SK-MEL-5 (cell line): ENCODE measurements around the gene ZNF684. TPM values are rescaled to one million over a fixed set of nuclear protein-coding genes. Genes with fewer than 3 reads are reported as not detected.
"Not testable (repeated sequence)": the region's sequence is repeated elsewhere in the genome, so short reads cannot be mapped to it uniquely, and the experiment has no call there.

ENCODE experiments used
- DNase-seq: peaks from one replicate; pipeline ENCODE4 v3.0.0-alpha.2; 2016; ENCODE audit warnings: low read depth, low spot score
- in situ Hi-C: cut with HindIII; loops from 2 replicates; pipeline ENCODE4 v1.10.0; 2016; ENCODE audit warnings: low sequenced_read_pairs, high pct_unique_total_duplicates, low pct_unique_long_range_greater_than_20kb
- small RNA-seq, 2 experiments: library from RNA; depleted of rRNA; stranded (forward); fragments of <200 nt; gene quantifications; one replicate each; pipeline ENCODE3, GENCODE V24; 2014
- total RNA-seq: library from RNA; depleted of rRNA; stranded (reverse); fragments of >200 nt; shearing (Covaris generic); gene quantifications from 2 replicates; pipeline ENCODE4 v1.2.3, GENCODE V29; 2014; rRNA removed

Gene ZNF684
- total RNA-seq, 1 experiment from 2014 or later: 3.8 TPM

- in situ Hi-C loops: no loop called here
- DNase-seq: no peak
These were observed 30.7 kb downstream of the ZNF684 start for GRCh38 chr1:40562185-40562584.

- DNase-seq: no peak
- in situ Hi-C loops: no loop called here
These were observed 31.8 kb downstream of the ZNF684 start for GRCh38 chr1:40563266-40563665.

GRCh38 chr1:40564506-40564905, 33.1 kb downstream of the ZNF684 start:
- DNase-seq: no peak
- in situ Hi-C loops: no loop called here

GRCh38 chr1:40564913-40565312, 33.5 kb downstream of the ZNF684 start:
- in situ Hi-C loops: no loop called here
- no peak for DNase-seq

- in situ Hi-C loops: no loop called here
- no peak for DNase-seq
These were observed 36.4 kb downstream of the ZNF684 start for GRCh38 chr1:40567825-40568224.

GRCh38 chr1:40574805-40575204, 43.4 kb downstream of the ZNF684 start:
- in situ Hi-C loops: not testable (repeated sequence)
- peak; percentile 22 for DNase-seq

- in situ Hi-C loops: no loop called here
- DNase-seq: no peak
These were observed 43.9 kb downstream of the ZNF684 start for GRCh38 chr1:40575336-40575735.

GRCh38 chr1:40582116-40582515, 50.7 kb downstream of the ZNF684 start:
- in situ Hi-C loops: no loop called here
- DNase-seq: no peak

- no peak for DNase-seq
- in situ Hi-C loops: no loop called here
These were observed 52.5 kb downstream of the ZNF684 start for GRCh38 chr1:40583980-40584379.

- in situ Hi-C loops: no loop called here
- DNase-seq: no peak
These were observed 57.1 kb downstream of the ZNF684 start for GRCh38 chr1:40588586-40588985.

GRCh38 chr1:40592107-40592803, 60.8 kb downstream of the ZNF684 start:
- in situ Hi-C loops: no loop called here
- DNase-seq: peak; percentile 62

GRCh38 chr1:40593449-40594186, 62.2 kb downstream of the ZNF684 start:
- peak; percentile 69 for DNase-seq
- in situ Hi-C loops: no loop called here

- in situ Hi-C loops: no loop called here
- DNase-seq: no peak
These were observed 62.7 kb downstream of the ZNF684 start for GRCh38 chr1:40594187-40594531.

- no peak for DNase-seq
- in situ Hi-C loops: no loop called here
These were observed 64.2 kb downstream of the ZNF684 start for GRCh38 chr1:40595623-40596022.

Small RNA genes lying within 50 kb of the gene (small RNA-seq; reads per million reads assigned to genes)
- gene AL356379.1: 0 reads per million in 2 experiments

Other genes with a start within 250 kb of the ZNF684 start
- 0.53 and 0.63 TPM in 2 replicates for gene COL9A2, start 214.4 kb upstream of the ZNF684 start, total RNA-seq
- gene SMAP2, start 157.9 kb upstream of the ZNF684 start, total RNA-seq: 20.5 and 21.1 TPM in 2 replicates
- 3.3 and 3.4 TPM in 2 replicates for gene ZFP69B, start 81.2 kb upstream of the ZNF684 start, total RNA-seq
- 4.0 and 5.7 TPM in 2 replicates for gene ZFP69, start 54.3 kb upstream of the ZNF684 start, total RNA-seq
- 1.5 and 2.4 TPM in 2 replicates for gene EXO5, start 22.9 kb upstream of the ZNF684 start, total RNA-seq
- gene RIMS3, start 134.0 kb downstream of the ZNF684 start, total RNA-seq: 1.8 and 2.6 TPM in 2 replicates
- gene NFYC, start 160.1 kb downstream of the ZNF684 start, total RNA-seq: 24.0 and 25.8 TPM in 2 replicates